Measurements from ENCODE around the gene RNF213. TPM values are rescaled to one million over a fixed set of nuclear protein-coding genes. Genes with fewer than 3 reads are reported as not detected.
A peak's percentile ranks its signal among the peaks of the same experiment; 100 is the strongest.

RNF213 gene
- total RNA-seq, 1 experiment from 2014 or later, result 70.5 TPM

GRCh38 chr17:80441133-80441578 lies 180.5 kb downstream of the RNF213 start (continued):
- TF ChIP-seq CBFB (CRISPR knock-in tag; IDR thresholded peaks at IDR 0.05; ENCODE audit: low read depth), result peak; percentile 60; the same call in 1 of the 2 replicates
- peak; percentile 71; the same call in 1 of the 2 replicates for TF ChIP-seq SMAD4 (CRISPR knock-in tag; IDR thresholded peaks at IDR 0.05)
- peak; percentile 90 for TF ChIP-seq NFE2L1 (CRISPR knock-in tag; IDR thresholded peaks at IDR 0.05)
- TF ChIP-seq ZNF423 (CRISPR knock-in tag; IDR thresholded peaks at IDR 0.05), result no peak
- TF ChIP-seq ZNF121 (CRISPR knock-in tag; IDR thresholded peaks at IDR 0.05), result peak; percentile 63; the same call in 1 of the 2 replicates
- no peak; the same call in 1 of the 2 replicates for TF ChIP-seq USF1 (CRISPR knock-in tag; IDR thresholded peaks at IDR 0.05)
- TF ChIP-seq TEAD4 (CRISPR knock-in tag; IDR thresholded peaks at IDR 0.05), result peak; percentile 83
- peak; percentile 93 for TF ChIP-seq TEAD1 (CRISPR knock-in tag; IDR thresholded peaks at IDR 0.05)
- peak; percentile 79; the same call in 1 of the 2 replicates for TF ChIP-seq IRF1 (CRISPR knock-in tag; IDR thresholded peaks at IDR 0.05)
- no peak for TF ChIP-seq ZNF396 (CRISPR knock-in tag; IDR thresholded peaks at IDR 0.05; ENCODE audit: borderline replicate concordance)
- TF ChIP-seq HMGXB4 (CRISPR knock-in tag; IDR thresholded peaks at IDR 0.05), result no peak
- TF ChIP-seq ZBTB43 (CRISPR knock-in tag; IDR thresholded peaks at IDR 0.05), result peak; percentile 92
- peak; percentile 73; the same call in 1 of the 2 replicates for TF ChIP-seq ZNF281 (CRISPR knock-in tag; IDR thresholded peaks at IDR 0.05)
- no peak for TF ChIP-seq SOX15 (CRISPR knock-in tag; IDR thresholded peaks at IDR 0.05)
- TF ChIP-seq ATF3 (CRISPR knock-in tag; conservative IDR thresholded peaks at IDR 0.05), result 0 out of 2 replicates have a peak, but pooled peaks have one; percentile 21
- peak; percentile 87 for TF ChIP-seq ELF4 (CRISPR knock-in tag; IDR thresholded peaks at IDR 0.05; ENCODE audit: low read depth)
- no peak for TF ChIP-seq ZSCAN18 (CRISPR knock-in tag; IDR thresholded peaks at IDR 0.05)
- TF ChIP-seq FOXP4 (CRISPR knock-in tag; IDR thresholded peaks at IDR 0.05), result peak; percentile 98
- TF ChIP-seq ZNF425 (CRISPR knock-in tag; conservative IDR thresholded peaks at IDR 0.05), result no peak
- no peak for TF ChIP-seq MXD4 (CRISPR knock-in tag; IDR thresholded peaks at IDR 0.05; ENCODE audit: borderline replicate concordance)
- TF ChIP-seq FOXJ3 (CRISPR knock-in tag; IDR thresholded peaks at IDR 0.05; ENCODE audit: borderline replicate concordance), result no peak
- 0 out of 2 replicates have a peak, but pooled peaks have one; percentile 67 for TF ChIP-seq ZNF512 (CRISPR knock-in tag; IDR thresholded peaks at IDR 0.05; ENCODE audit: borderline replicate concordance)
- no peak for TF ChIP-seq HMGA2 (CRISPR knock-in tag; IDR thresholded peaks at IDR 0.05)
- no peak for TF ChIP-seq ZNF416 (CRISPR knock-in tag; IDR thresholded peaks at IDR 0.05)

All from WTC11 (cell line).